Head of caudate nucleus (tissue), 42 donors: ENCODE data around the gene PAGE2.
"Not testable (repeated sequence)": the region's sequence is repeated elsewhere in the genome, so short reads cannot be mapped to it uniquely, and the experiment has no call there.

Experiments used
- DNase-seq, 42 donors: peaks; one replicate each; pipeline versions ENCODE4 v3.0.0 to v3.0.0-alpha.2; 2020 to 2021; ENCODE audit warnings: mixed read lengths in 7 of 42
- intact Hi-C: fragments of 100-400 bp; cut with DNase I; formaldehyde crosslinking; loops from one replicate; pipeline ENCODE4 v1.15.0; 2022

Gene PAGE2

GRCh38 chrX:55088795-55089489 is at the start of gene PAGE2:
Gene PAGE2 (plus strand): TSS chrX:55089018. CDS start chrX:55090021, 1,003 bp downstream.
- DNase-seq = no peak
- intact Hi-C loops = no loop called here

GRCh38 chrX:55039471-55039870 is 49.3 kb upstream of the PAGE2 start:
- DNase-seq = no peak
- intact Hi-C loops = no loop called here

GRCh38 chrX:55041514-55041913 is 47.3 kb upstream of the PAGE2 start:
- DNase-seq = no peak
- intact Hi-C loops = no loop called here

GRCh38 chrX:55050599-55050998 is 38.2 kb upstream of the PAGE2 start:
- intact Hi-C loops, DNase-seq: not testable (repeated sequence)

- intact Hi-C loops = no loop called here
- DNase-seq = peak in 8 of 42 donors; percentile 0 to 43 (median 9)
Observed at GRCh38 chrX:55056820-55057674, 31.8 kb upstream of the PAGE2 start.

GRCh38 chrX:55057675-55058249 is 31.1 kb upstream of the PAGE2 start:
- peak in 29 of 42 donors; percentile 3 to 73 (median 34) for DNase-seq
- intact Hi-C loops = no loop called here

- DNase-seq, intact Hi-C loops: not testable (repeated sequence)
Observed at GRCh38 chrX:55067180-55067579, 21.6 kb upstream of the PAGE2 start.

GRCh38 chrX:55072286-55072685 is 16.5 kb upstream of the PAGE2 start:
- intact Hi-C loops = no loop called here
- no peak for DNase-seq

- no peak for DNase-seq
- intact Hi-C loops = no loop called here
Observed at GRCh38 chrX:55074851-55075467, 13.9 kb upstream of the PAGE2 start, which contains the start of gene PAGE2B. Gene PAGE2B (plus strand): TSS chrX:55075030. CDS start chrX:55076042, 1,012 bp downstream.

GRCh38 chrX:55098691-55099090 is 9.9 kb downstream of the PAGE2 start:
- DNase-seq = no peak
- intact Hi-C loops = no loop called here

GRCh38 chrX:55099162-55099561 is 10.3 kb downstream of the PAGE2 start:
- intact Hi-C loops = no loop called here
- no peak for DNase-seq

- intact Hi-C loops = no loop called here
- DNase-seq = no peak
Observed at GRCh38 chrX:55102754-55103153, 13.9 kb downstream of the PAGE2 start.

- intact Hi-C loops = no loop called here
- DNase-seq = no peak
Observed at GRCh38 chrX:55107262-55107661, 18.4 kb downstream of the PAGE2 start.

- intact Hi-C loops = no loop called here
- DNase-seq = no peak
Observed at GRCh38 chrX:55107911-55108310, 19.1 kb downstream of the PAGE2 start.

- intact Hi-C loops = no loop called here
- no peak for DNase-seq
Observed at GRCh38 chrX:55109306-55109705, 20.5 kb downstream of the PAGE2 start.

- no peak for DNase-seq
- intact Hi-C loops = no loop called here
Observed at GRCh38 chrX:55111578-55112254, 22.9 kb downstream of the PAGE2 start.

GRCh38 chrX:55116589-55116988 is 27.8 kb downstream of the PAGE2 start:
- DNase-seq, intact Hi-C loops: not testable (repeated sequence)

GRCh38 chrX:55118574-55118973 is 29.8 kb downstream of the PAGE2 start:
- intact Hi-C loops = no loop called here
- DNase-seq = no peak

GRCh38 chrX:55119271-55119670 is 30.5 kb downstream of the PAGE2 start:
- intact Hi-C loops = no loop called here
- no peak for DNase-seq
